Mucosa of rectum (tissue), 2 donors: ENCODE results near the gene KCNAB1.
"Not testable (repeated sequence)": the region's sequence is repeated elsewhere in the genome, so short reads cannot be mapped to it uniquely, and the experiment has no call there.

ENCODE experiments used
- H3K27ac ChIP-seq, 2 donors: one replicate each; pipeline ENCODE4 v1.7.0; 2013; ENCODE audit warnings: inconsistent platforms in 2 of 2, low read depth in 2 of 2, low read length in 2 of 2
- H3K27me3 ChIP-seq, 2 donors: one replicate each; pipeline ENCODE4 v1.7.0; 2013; ENCODE audit warnings: low read length in 2 of 2; ENCODE audit not compliant: control insufficient read depth in 2 of 2, insufficient read depth in 2 of 2
- H3K36me3 ChIP-seq, 2 donors: one replicate each; pipeline ENCODE4 v1.7.0; 2013; ENCODE audit warnings: low read length in 2 of 2; ENCODE audit not compliant: control insufficient read depth in 2 of 2, insufficient read depth in 2 of 2
- H3K4me1 ChIP-seq, 2 donors: one replicate each; pipeline ENCODE4 v1.7.0; 2013; ENCODE audit warnings: low read length in 2 of 2, mild to moderate bottlenecking in 1 of 2; ENCODE audit not compliant: control insufficient read depth in 2 of 2, insufficient read depth in 2 of 2
- H3K4me3 ChIP-seq, 2 donors: one replicate each; pipeline ENCODE4 v1.7.0; 2013; ENCODE audit warnings: low read length in 2 of 2
- H3K9ac ChIP-seq, 2 donors: one replicate each; pipeline ENCODE4 v1.7.0; 2013; ENCODE audit warnings: low read length in 2 of 2, low read depth in 1 of 2, mild to moderate bottlenecking in 1 of 2
- H3K9me3 ChIP-seq, 2 donors: one replicate each; pipeline ENCODE4 v1.7.0; 2013; ENCODE audit warnings: low read length in 2 of 2; ENCODE audit not compliant: control insufficient read depth in 2 of 2
- donor health status: healthy.
- donor health status: Normal muscosa, but diverticular disease.

KCNAB1 gene

GRCh38 chr3:156559321-156559720, 438.9 kb downstream of the KCNAB1 start:
- peaks cover 9 to 16% of the 10 kb centered on the region in 2 donors for H3K4me1 ChIP-seq
- H3K36me3 ChIP-seq = no peaks in the 10 kb centered on the region
- no peak overlapping the region for H3K9ac ChIP-seq
- H3K9me3 ChIP-seq = no peaks in the 10 kb centered on the region
- H3K27ac ChIP-seq = no peak overlapping the region
- no peak overlapping the region for H3K4me3 ChIP-seq
- H3K27me3 ChIP-seq = no peaks in the 10 kb centered on the region

DNA sequence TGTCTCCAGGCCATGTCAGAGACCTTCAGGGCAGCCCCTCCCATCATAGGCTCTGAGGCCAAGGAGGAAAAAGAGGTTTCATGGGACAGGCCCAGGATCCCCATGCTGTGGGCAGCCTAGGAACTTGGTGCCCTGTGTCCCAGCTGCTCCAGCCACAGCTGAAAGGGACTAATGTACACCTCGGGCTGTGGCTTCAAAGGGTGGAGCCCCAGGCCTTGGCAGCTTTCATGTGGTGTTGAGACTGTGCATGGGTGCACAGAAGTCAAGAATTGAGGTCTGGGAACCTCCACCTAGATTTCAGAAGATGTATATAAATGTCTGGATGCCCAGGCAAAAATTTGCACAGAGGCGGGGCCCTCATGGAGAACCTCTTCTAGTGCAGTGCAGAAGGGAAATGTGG, 441.2 kb downstream of the KCNAB1 start:
- Histone ChIP-seq H3K27ac (no peak overlapping the region), H3K36me3 (no peaks in the 10 kb centered on the region), H3K27me3 (no peaks in the 10 kb centered on the region), H3K9ac (no peak overlapping the region), H3K9me3 (no peaks in the 10 kb centered on the region), H3K4me1 (peaks cover 8 to 18% of the 10 kb centered on the region in 2 donors), H3K4me3 (no peak overlapping the region)

DNA sequence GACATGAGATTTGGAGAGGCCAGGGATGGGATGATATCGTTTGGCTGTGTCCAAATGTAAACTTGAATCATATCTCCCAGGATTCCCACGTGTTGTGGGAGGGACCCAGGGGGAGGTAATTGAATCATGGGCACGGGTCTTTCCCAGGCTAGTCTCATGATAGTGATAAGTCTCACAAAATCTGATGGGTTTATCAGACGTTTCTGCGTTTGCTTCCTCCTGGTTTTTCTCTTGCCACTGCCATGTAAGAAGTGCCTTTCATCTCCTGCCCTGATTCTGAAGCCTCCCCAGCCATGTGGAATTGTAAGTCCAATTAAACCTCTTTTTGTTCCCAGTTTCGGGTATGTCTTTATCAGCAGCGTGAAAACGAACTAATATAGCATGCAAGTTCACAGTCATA, 442.1 kb downstream of the KCNAB1 start:
- peaks cover 8 to 18% of the 10 kb centered on the region in 2 donors for H3K4me1 ChIP-seq
- not testable (repeated sequence) for H3K27ac ChIP-seq, H3K36me3 ChIP-seq, H3K9ac ChIP-seq, H3K27me3 ChIP-seq, H3K4me3 ChIP-seq, H3K9me3 ChIP-seq

- H3K9me3 ChIP-seq = no peaks in the 10 kb centered on the region
- no peaks in the 10 kb centered on the region for H3K36me3 ChIP-seq
- peaks cover 8 to 18% of the 10 kb centered on the region in 2 donors for H3K4me1 ChIP-seq
- H3K27ac ChIP-seq = peak overlapping the region in 1 of 2 donors; percentile 43
- H3K4me3 ChIP-seq = no peak overlapping the region
- no peak overlapping the region for H3K9ac ChIP-seq
- H3K27me3 ChIP-seq = no peaks in the 10 kb centered on the region
These were observed 443.7 kb downstream of the KCNAB1 start for GRCh38 chr3:156563900-156564682.

GRCh38 chr3:156569016-156569415, 448.6 kb downstream of the KCNAB1 start:
- H3K9me3 ChIP-seq, H3K9ac ChIP-seq, H3K27me3 ChIP-seq, H3K4me1 ChIP-seq, H3K27ac ChIP-seq, H3K36me3 ChIP-seq, H3K4me3 ChIP-seq: not testable (repeated sequence)

DNA sequence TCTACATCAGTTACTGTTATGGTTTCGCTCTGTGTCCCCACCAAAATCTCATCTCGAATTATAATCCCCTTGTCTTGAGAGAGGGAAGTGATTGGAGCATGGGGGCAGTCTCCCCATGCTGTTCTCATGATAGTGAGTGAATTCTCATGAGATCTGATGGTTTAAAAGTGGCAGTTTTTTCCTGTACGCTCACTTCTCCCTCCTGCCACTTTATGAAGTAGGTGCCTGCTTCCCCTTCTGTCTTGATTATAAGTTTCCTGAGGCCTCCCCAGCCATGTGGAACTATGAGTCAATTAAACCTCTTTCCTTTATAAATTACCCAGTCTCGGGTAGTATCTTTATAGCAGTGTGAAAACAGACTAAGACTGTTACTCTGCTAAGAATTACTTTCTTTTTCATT, 449.5 kb downstream of the KCNAB1 start:
- not testable (repeated sequence) for H3K9ac ChIP-seq, H3K9me3 ChIP-seq, H3K4me1 ChIP-seq, H3K27ac ChIP-seq, H3K36me3 ChIP-seq, H3K4me3 ChIP-seq, H3K27me3 ChIP-seq

DNA sequence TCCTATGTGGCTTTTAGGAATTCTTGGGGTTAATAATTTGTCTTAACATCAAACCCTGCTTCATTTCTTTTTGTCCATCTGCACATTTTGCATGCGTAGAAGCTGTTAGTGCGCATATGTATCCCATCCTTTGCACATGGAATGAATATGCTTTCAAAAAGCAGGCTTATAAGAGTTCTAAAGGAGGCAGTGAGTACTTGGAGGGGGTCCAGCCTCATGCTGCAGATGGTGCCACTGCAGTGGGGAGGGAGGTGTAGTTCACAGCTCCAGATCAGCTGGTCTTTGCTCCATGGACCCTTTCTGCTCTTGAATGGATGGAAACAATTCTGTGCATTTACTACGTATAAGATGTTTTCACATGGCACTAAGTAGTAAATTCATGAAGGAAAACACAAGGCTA, 455.3 kb downstream of the KCNAB1 start:
- Histone ChIP-seq H3K4me3 (no peak overlapping the region), H3K27me3 (no peaks in the 10 kb centered on the region), H3K4me1 (no peaks in the 10 kb centered on the region), H3K9me3 (no peaks in the 10 kb centered on the region), H3K27ac (no peak overlapping the region), H3K36me3 (no peaks in the 10 kb centered on the region), H3K9ac (no peak overlapping the region)

- no peak overlapping the region for H3K9ac ChIP-seq
- H3K9me3 ChIP-seq = no peaks in the 10 kb centered on the region
- H3K27ac ChIP-seq = no peak overlapping the region
- no peaks in the 10 kb centered on the region for H3K4me1 ChIP-seq
- H3K27me3 ChIP-seq = no peaks in the 10 kb centered on the region
- no peaks in the 10 kb centered on the region for H3K36me3 ChIP-seq
- H3K4me3 ChIP-seq = no peak overlapping the region
These were observed 455.7 kb downstream of the KCNAB1 start for GRCh38 chr3:156576051-156576450.

DNA sequence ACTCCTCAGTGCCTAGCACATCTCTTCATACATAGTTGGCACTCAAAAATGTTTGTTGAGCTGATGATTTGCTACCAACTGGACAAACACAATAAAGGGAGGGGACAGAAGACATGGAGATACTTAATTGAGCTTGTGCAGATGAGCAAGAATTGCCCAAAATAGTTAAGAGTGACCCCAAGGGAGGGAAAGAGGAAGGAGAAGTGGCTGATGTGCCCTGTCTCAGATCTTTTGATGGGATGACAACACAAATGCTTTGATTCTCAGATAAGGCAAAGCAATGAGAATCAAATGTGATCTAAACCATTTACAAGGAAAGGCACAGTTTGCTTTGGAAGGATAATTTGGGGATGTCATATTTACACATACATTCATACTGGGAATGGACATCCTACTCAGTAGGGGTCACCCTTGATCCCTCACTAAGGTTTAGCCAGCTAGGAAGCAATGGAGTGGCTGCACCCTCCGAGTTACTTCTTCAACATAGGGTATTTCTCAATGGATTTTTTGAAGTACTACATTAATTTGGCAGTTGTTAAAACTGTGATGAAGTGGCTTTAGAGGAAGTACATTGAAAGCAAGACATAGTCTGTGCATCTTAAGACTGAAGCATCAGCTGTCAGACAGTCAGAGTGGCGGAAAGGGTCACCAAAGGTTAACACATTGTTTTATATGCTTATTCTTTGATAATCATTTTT, 456.4 kb downstream of the KCNAB1 start:
- no peaks in the 10 kb centered on the region for H3K36me3 ChIP-seq
- H3K9me3 ChIP-seq = no peaks in the 10 kb centered on the region
- H3K27me3 ChIP-seq = no peaks in the 10 kb centered on the region
- H3K9ac ChIP-seq = no peak overlapping the region
- no peaks in the 10 kb centered on the region for H3K4me1 ChIP-seq
- H3K27ac ChIP-seq = no peak overlapping the region
- no peak overlapping the region for H3K4me3 ChIP-seq

DNA sequence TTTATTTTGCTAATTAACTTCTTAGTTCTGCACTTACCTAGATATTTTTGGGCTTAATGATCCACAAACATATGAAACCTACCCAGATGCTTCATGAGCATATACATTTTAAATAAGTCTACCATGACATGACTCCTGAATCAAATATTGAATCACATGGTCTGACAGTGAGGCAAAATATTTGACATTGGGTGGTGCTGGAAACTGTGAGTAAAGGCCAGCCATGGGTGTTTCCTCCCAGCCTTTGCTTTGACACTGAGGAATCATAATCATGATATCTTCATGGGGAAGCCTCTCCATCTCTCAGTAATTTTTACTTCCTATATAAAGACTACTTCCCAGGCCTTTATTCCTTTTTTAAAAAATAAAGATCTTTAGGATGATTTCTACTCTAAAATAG, 457.4 kb downstream of the KCNAB1 start:
- H3K4me1 ChIP-seq = no peaks in the 10 kb centered on the region
- no peak overlapping the region for H3K27ac ChIP-seq
- H3K9ac ChIP-seq = no peak overlapping the region
- H3K27me3 ChIP-seq = no peaks in the 10 kb centered on the region
- no peak overlapping the region for H3K4me3 ChIP-seq
- H3K9me3 ChIP-seq = no peaks in the 10 kb centered on the region
- H3K36me3 ChIP-seq = no peaks in the 10 kb centered on the region
